SK-N-SH treated with all-trans-retinoic acid at 6 μM for 48 hours (cell line): ENCODE measurements around the gene OR1N2.

Source experiments
- ATAC-seq: fragments of 200-7000 bp; cut with Tn5 transposase; 3 replicates; pipeline ENCODE4 v1.9.1; 2020; ENCODE audit warnings: mild to moderate bottlenecking, moderate library complexity
- ARNTL ChIP-seq: fragments of 450-650 bp; formaldehyde crosslinking; IDR thresholded peaks from 2 replicates; pipeline ENCODE4 v1.5.0; 2020; ENCODE audit warnings: low read depth, mild to moderate bottlenecking, moderate library complexity, borderline replicate concordance
- BACH2 ChIP-seq: fragments of 250-450 bp; sonication (Bioruptor Pico); IDR thresholded peaks from 2 replicates; pipeline ENCODE4 v1.9.0; 2021; ENCODE audit warnings: mild to moderate bottlenecking, borderline replicate concordance
- CSDC2 ChIP-seq: fragments of 250-450 bp; sonication (Bioruptor Pico); IDR thresholded peaks from 2 replicates; pipeline ENCODE4 v1.5.0; 2020; ENCODE audit warnings: mild to moderate bottlenecking, moderate library complexity
- CSRNP3 ChIP-seq: fragments of 250-450 bp; sonication (Bioruptor Pico); IDR thresholded peaks from 2 replicates; pipeline ENCODE4 v1.5.1; 2021; ENCODE audit warnings: mild to moderate bottlenecking, moderate library complexity
- ESRRG ChIP-seq: fragments of 250-450 bp; sonication (Bioruptor Pico); IDR thresholded peaks from 2 replicates; pipeline ENCODE4 v1.6.1; 2021; ENCODE audit warnings: mild to moderate bottlenecking
- GLIS3 ChIP-seq: fragments of 250-450 bp; sonication (Bioruptor Pico); IDR thresholded peaks from 2 replicates; pipeline ENCODE4 v1.5.0; 2020; ENCODE audit warnings: mild to moderate bottlenecking, moderate library complexity
- ISL1 ChIP-seq: fragments of 250-450 bp; sonication (Bioruptor Pico); IDR thresholded peaks from 2 replicates; pipeline ENCODE4 v2.1.2; 2022; ENCODE audit warnings: mild to moderate bottlenecking, moderate library complexity
- OSR1 ChIP-seq: fragments of 250-450 bp; sonication (Bioruptor Pico); IDR thresholded peaks from 2 replicates; pipeline ENCODE4 v1.8.0; 2022; ENCODE audit warnings: moderate library complexity, mild to moderate bottlenecking, inconsistent platforms
- PPARA ChIP-seq: fragments of 250-450 bp; sonication (Bioruptor Pico); IDR thresholded peaks from 2 replicates; pipeline ENCODE4 v1.5.0; 2020; ENCODE audit warnings: mild to moderate bottlenecking, borderline replicate concordance
- RARB ChIP-seq: fragments of 250-450 bp; sonication (Bioruptor Pico); IDR thresholded peaks from 2 replicates; pipeline ENCODE4 v1.8.0; 2021; ENCODE audit warnings: mild to moderate bottlenecking, moderate library complexity
- SNAI2 ChIP-seq: fragments of 250-450 bp; sonication (Bioruptor Pico); IDR thresholded peaks from 2 replicates; pipeline ENCODE4 v1.5.0; 2020; ENCODE audit warnings: mild to moderate bottlenecking, moderate library complexity
- TOX ChIP-seq: fragments of 250-450 bp; sonication (Bioruptor Pico); IDR thresholded peaks from 2 replicates; pipeline ENCODE4 v1.8.0; 2021; ENCODE audit warnings: mild to moderate bottlenecking, moderate library complexity, borderline replicate concordance
- ZC3H10 ChIP-seq: fragments of 250-450 bp; sonication (Bioruptor Pico); IDR thresholded peaks from 2 replicates; pipeline ENCODE4 v1.5.1; 2021; ENCODE audit warnings: mild to moderate bottlenecking, moderate library complexity
- ZFP3 ChIP-seq: fragments of 250-450 bp; sonication (Bioruptor Pico); IDR thresholded peaks from 2 replicates; pipeline ENCODE4 v1.5.0; 2020; ENCODE audit warnings: mild to moderate bottlenecking, moderate library complexity
- ZFP30 ChIP-seq: fragments of 450-650 bp; formaldehyde crosslinking; IDR thresholded peaks from 2 replicates; pipeline ENCODE4 v1.5.0; 2022; ENCODE audit warnings: mild to moderate bottlenecking, moderate library complexity
- ZNF565 ChIP-seq: fragments of 450-650 bp; formaldehyde crosslinking; conservative IDR thresholded peaks from 2 replicates; pipeline ENCODE4 v1.5.0; 2020; ENCODE audit warnings: low read depth, mild to moderate bottlenecking, moderate library complexity
- ZNF70 ChIP-seq: fragments of 450-650 bp; formaldehyde crosslinking; IDR thresholded peaks from 2 replicates; pipeline ENCODE4 v1.5.0; 2020; ENCODE audit warnings: mild to moderate bottlenecking, moderate library complexity
- ZNF8 ChIP-seq: fragments of 450-650 bp; formaldehyde crosslinking; IDR thresholded peaks from 2 replicates; pipeline ENCODE4 v1.5.0; 2020; ENCODE audit warnings: mild to moderate bottlenecking, moderate library complexity
- TF ChIP-seq, protein P1 (sequence below): fragments of 250-450 bp; sonication (Bioruptor Pico); IDR thresholded peaks from 2 replicates; pipeline ENCODE4 v1.8.0; 2020; ENCODE audit warnings: mild to moderate bottlenecking, moderate library complexity, borderline replicate concordance
- TF ChIP-seq, protein P2 (sequence below): fragments of 250-450 bp; sonication (Bioruptor Pico); IDR thresholded peaks from 2 replicates; pipeline ENCODE4 v1.5.1; 2020; ENCODE audit warnings: low read depth, mild to moderate bottlenecking, moderate library complexity
- TF ChIP-seq, protein P3 (sequence below): fragments of 250-450 bp; sonication (Bioruptor Pico); IDR thresholded peaks from 2 replicates; pipeline ENCODE4 v1.5.0; 2020; ENCODE audit warnings: mild to moderate bottlenecking, moderate library complexity
- TF ChIP-seq, protein P4 (sequence below): fragments of 250-450 bp; sonication (Bioruptor Pico); IDR thresholded peaks from 2 replicates; pipeline ENCODE4 v1.8.0; 2021; ENCODE audit warnings: low read depth, mild to moderate bottlenecking, moderate library complexity, borderline replicate concordance

The OR1N2 gene, protein sequence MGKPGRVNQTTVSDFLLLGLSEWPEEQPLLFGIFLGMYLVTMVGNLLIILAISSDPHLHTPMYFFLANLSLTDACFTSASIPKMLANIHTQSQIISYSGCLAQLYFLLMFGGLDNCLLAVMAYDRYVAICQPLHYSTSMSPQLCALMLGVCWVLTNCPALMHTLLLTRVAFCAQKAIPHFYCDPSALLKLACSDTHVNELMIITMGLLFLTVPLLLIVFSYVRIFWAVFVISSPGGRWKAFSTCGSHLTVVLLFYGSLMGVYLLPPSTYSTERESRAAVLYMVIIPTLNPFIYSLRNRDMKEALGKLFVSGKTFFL

DNA sequence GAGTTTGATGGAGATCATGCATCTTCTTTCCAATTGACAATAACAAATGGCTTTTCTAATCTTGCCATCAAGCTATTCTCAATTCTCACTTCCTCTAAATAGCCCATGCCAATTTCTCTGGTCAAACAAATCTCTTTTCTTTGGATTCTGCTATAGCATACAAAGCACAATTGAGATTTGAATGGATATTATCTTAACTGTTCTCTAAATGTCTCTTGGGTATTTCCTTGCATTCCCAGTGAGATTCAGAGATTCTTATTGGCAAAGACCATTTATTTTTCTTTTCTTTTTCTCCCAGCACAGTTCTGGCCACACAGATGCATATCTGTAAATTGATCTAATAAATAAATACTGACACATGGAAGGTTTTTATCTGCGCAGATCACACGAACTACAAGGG, at the start of gene OR1N2:
TSS of gene OR1N2 (plus strand) at position 301 of the 400 bp plus-strand sequence. CDS start 100 bp downstream, outside the sequence.
- TF ChIP-seq, protein P1, sequence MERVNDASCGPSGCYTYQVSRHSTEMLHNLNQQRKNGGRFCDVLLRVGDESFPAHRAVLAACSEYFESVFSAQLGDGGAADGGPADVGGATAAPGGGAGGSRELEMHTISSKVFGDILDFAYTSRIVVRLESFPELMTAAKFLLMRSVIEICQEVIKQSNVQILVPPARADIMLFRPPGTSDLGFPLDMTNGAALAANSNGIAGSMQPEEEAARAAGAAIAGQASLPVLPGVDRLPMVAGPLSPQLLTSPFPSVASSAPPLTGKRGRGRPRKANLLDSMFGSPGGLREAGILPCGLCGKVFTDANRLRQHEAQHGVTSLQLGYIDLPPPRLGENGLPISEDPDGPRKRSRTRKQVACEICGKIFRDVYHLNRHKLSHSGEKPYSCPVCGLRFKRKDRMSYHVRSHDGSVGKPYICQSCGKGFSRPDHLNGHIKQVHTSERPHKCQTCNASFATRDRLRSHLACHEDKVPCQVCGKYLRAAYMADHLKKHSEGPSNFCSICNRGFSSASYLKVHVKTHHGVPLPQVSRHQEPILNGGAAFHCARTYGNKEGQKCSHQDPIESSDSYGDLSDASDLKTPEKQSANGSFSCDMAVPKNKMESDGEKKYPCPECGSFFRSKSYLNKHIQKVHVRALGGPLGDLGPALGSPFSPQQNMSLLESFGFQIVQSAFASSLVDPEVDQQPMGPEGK (CRISPR knock-in tag) = no peak
- no peak for TF ChIP-seq BACH2 (CRISPR knock-in tag)
- TF ChIP-seq ESRRG = no peak
- no peak for TF ChIP-seq GLIS3
- TF ChIP-seq CSRNP3 (CRISPR knock-in tag) = no peak
- TF ChIP-seq, protein P2, sequence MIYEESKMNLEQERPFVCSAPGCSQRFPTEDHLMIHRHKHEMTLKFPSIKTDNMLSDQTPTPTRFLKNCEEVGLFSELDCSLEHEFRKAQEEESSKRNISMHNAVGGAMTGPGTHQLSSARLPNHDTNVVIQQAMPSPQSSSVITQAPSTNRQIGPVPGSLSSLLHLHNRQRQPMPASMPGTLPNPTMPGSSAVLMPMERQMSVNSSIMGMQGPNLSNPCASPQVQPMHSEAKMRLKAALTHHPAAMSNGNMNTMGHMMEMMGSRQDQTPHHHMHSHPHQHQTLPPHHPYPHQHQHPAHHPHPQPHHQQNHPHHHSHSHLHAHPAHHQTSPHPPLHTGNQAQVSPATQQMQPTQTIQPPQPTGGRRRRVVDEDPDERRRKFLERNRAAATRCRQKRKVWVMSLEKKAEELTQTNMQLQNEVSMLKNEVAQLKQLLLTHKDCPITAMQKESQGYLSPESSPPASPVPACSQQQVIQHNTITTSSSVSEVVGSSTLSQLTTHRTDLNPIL (CRISPR knock-in tag) = no peak
- TF ChIP-seq PPARA (CRISPR knock-in tag) = no peak
- TF ChIP-seq TOX (CRISPR knock-in tag) = no peak
- TF ChIP-seq CSDC2 = no peak
- TF ChIP-seq ARNTL (CRISPR knock-in tag) = no peak
- TF ChIP-seq ZFP3 (CRISPR knock-in tag) = no peak
- no peak for TF ChIP-seq ZNF70 (CRISPR knock-in tag)
- TF ChIP-seq, protein P3, sequence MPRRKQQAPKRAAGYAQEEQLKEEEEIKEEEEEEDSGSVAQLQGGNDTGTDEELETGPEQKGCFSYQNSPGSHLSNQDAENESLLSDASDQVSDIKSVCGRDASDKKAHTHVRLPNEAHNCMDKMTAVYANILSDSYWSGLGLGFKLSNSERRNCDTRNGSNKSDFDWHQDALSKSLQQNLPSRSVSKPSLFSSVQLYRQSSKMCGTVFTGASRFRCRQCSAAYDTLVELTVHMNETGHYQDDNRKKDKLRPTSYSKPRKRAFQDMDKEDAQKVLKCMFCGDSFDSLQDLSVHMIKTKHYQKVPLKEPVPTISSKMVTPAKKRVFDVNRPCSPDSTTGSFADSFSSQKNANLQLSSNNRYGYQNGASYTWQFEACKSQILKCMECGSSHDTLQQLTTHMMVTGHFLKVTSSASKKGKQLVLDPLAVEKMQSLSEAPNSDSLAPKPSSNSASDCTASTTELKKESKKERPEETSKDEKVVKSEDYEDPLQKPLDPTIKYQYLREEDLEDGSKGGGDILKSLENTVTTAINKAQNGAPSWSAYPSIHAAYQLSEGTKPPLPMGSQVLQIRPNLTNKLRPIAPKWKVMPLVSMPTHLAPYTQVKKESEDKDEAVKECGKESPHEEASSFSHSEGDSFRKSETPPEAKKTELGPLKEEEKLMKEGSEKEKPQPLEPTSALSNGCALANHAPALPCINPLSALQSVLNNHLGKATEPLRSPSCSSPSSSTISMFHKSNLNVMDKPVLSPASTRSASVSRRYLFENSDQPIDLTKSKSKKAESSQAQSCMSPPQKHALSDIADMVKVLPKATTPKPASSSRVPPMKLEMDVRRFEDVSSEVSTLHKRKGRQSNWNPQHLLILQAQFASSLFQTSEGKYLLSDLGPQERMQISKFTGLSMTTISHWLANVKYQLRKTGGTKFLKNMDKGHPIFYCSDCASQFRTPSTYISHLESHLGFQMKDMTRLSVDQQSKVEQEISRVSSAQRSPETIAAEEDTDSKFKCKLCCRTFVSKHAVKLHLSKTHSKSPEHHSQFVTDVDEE (CRISPR knock-in tag) = no peak
- no peak for TF ChIP-seq ZNF8 (CRISPR knock-in tag)
- no peak for TF ChIP-seq SNAI2
- TF ChIP-seq, all 23 proteins: peak for 0
- no peak for ATAC-seq

GRCh38 chr9:122506964-122507363, 45.9 kb upstream of the OR1N2 start:
- no peak for ATAC-seq
- TF ChIP-seq PPARA (CRISPR knock-in tag) (no peak), ZC3H10 (CRISPR knock-in tag) (no peak), OSR1 (no peak), ZNF565 (no peak), ARNTL (CRISPR knock-in tag) (no peak), CSRNP3 (CRISPR knock-in tag) (no peak), ISL1 (CRISPR knock-in tag) (no peak), ZNF8 (CRISPR knock-in tag) (no peak), CSDC2 (no peak), TOX (CRISPR knock-in tag) (no peak), ZFP30 (CRISPR knock-in tag) (no peak), RARB (CRISPR knock-in tag) (no peak), SNAI2 (no peak), ESRRG (no peak), ZNF70 (CRISPR knock-in tag) (no peak)
- TF ChIP-seq, protein P2 (CRISPR knock-in tag) = no peak
- TF ChIP-seq, protein P3 (CRISPR knock-in tag) = no peak
- TF ChIP-seq, protein P4, sequence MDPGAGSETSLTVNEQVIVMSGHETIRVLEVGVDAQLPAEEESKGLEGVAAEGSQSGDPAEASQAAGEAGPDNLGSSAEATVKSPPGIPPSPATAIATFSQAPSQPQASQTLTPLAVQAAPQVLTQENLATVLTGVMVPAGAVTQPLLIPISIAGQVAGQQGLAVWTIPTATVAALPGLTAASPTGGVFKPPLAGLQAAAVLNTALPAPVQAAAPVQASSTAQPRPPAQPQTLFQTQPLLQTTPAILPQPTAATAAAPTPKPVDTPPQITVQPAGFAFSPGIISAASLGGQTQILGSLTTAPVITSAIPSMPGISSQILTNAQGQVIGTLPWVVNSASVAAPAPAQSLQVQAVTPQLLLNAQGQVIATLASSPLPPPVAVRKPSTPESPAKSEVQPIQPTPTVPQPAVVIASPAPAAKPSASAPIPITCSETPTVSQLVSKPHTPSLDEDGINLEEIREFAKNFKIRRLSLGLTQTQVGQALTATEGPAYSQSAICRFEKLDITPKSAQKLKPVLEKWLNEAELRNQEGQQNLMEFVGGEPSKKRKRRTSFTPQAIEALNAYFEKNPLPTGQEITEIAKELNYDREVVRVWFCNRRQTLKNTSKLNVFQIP = no peak
